ENCODE measurements around the gene ZBTB8A. TPM values are rescaled to one million over a fixed set of nuclear protein-coding genes. Genes with fewer than 3 reads are reported as not detected.

ZBTB8A gene
- polyA plus RNA-seq, 1 of the 3 experiments (the other 2 are of a cell fraction), result 1.3 TPM

GRCh38 chr1:32549616-32550015, 10.4 kb downstream of the ZBTB8A start:
- H3K9me3 ChIP-seq, result no peaks in the 10 kb centered on the region
- peaks cover 60% of the 10 kb centered on the region for H3K79me2 ChIP-seq (ENCODE audit: insufficient read depth)
- ChIA-PET CTCF (no interaction called here), POLR2A (no interaction called here)
- DNase-seq, result no peak
- no peaks in the 10 kb centered on the region for H3K27me3 ChIP-seq (ENCODE audit: insufficient read depth)
- no peak overlapping the region for H3K4me3 ChIP-seq (ENCODE audit: low read depth in 2 of 2, low read length in 1 of 2)
- peaks cover 0 to 5% of the 10 kb centered on the region in 2 experiments for H3K36me3 ChIP-seq (replicated peaks in 1 of 2; ENCODE audit: control insufficient read depth in 1 of 2, insufficient read depth in 2 of 2, low read length in 1 of 2)
- no peak for TF ChIP-seq EZH2phosphoT487 (IDR thresholded peaks at IDR 0.05; ENCODE audit: borderline replicate concordance, low read depth)
- TF ChIP-seq, protein P1, sequence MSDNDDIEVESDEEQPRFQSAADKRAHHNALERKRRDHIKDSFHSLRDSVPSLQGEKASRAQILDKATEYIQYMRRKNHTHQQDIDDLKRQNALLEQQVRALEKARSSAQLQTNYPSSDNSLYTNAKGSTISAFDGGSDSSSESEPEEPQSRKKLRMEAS (IDR thresholded peaks at IDR 0.05; ENCODE audit: low read depth), result no peak
- TF ChIP-seq ELF1 (IDR thresholded peaks at IDR 0.05), result no peak
- TF ChIP-seq FOXM1 (IDR thresholded peaks at IDR 0.05; ENCODE audit: low read depth), result no peak
- TF ChIP-seq, protein P2, sequence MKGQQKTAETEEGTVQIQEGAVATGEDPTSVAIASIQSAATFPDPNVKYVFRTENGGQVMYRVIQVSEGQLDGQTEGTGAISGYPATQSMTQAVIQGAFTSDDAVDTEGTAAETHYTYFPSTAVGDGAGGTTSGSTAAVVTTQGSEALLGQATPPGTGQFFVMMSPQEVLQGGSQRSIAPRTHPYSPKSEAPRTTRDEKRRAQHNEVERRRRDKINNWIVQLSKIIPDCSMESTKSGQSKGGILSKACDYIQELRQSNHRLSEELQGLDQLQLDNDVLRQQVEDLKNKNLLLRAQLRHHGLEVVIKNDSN (IDR thresholded peaks at IDR 0.05; ENCODE audit: borderline replicate concordance, low read depth), result no peak
- no peak for TF ChIP-seq SIN3A (IDR thresholded peaks at IDR 0.05; ENCODE audit: borderline replicate concordance, low read depth, low read length)
- TF ChIP-seq NFIC (IDR thresholded peaks at IDR 0.05; ENCODE audit: borderline replicate concordance), result no peak
- TF ChIP-seq RXRA (IDR thresholded peaks at IDR 0.05; ENCODE audit: borderline replicate concordance, low read depth), result no peak
- TF ChIP-seq TEAD4 (IDR thresholded peaks at IDR 0.05; ENCODE audit: borderline replicate concordance, insufficient read depth), result no peak
- TF ChIP-seq RCOR1 (IDR thresholded peaks at IDR 0.05; ENCODE audit: low read length), result no peak
- TF ChIP-seq JUND (IDR thresholded peaks at IDR 0.05), result no peak
- TF ChIP-seq, protein P3, sequence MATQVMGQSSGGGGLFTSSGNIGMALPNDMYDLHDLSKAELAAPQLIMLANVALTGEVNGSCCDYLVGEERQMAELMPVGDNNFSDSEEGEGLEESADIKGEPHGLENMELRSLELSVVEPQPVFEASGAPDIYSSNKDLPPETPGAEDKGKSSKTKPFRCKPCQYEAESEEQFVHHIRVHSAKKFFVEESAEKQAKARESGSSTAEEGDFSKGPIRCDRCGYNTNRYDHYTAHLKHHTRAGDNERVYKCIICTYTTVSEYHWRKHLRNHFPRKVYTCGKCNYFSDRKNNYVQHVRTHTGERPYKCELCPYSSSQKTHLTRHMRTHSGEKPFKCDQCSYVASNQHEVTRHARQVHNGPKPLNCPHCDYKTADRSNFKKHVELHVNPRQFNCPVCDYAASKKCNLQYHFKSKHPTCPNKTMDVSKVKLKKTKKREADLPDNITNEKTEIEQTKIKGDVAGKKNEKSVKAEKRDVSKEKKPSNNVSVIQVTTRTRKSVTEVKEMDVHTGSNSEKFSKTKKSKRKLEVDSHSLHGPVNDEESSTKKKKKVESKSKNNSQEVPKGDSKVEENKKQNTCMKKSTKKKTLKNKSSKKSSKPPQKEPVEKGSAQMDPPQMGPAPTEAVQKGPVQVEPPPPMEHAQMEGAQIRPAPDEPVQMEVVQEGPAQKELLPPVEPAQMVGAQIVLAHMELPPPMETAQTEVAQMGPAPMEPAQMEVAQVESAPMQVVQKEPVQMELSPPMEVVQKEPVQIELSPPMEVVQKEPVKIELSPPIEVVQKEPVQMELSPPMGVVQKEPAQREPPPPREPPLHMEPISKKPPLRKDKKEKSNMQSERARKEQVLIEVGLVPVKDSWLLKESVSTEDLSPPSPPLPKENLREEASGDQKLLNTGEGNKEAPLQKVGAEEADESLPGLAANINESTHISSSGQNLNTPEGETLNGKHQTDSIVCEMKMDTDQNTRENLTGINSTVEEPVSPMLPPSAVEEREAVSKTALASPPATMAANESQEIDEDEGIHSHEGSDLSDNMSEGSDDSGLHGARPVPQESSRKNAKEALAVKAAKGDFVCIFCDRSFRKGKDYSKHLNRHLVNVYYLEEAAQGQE (IDR thresholded peaks at IDR 0.05; ENCODE audit: low read depth, low read length), result no peak
- TF ChIP-seq CTCF (IDR thresholded peaks at IDR 0.05), result no peak
- TF ChIP-seq MXI1 (IDR thresholded peaks at IDR 0.05; ENCODE audit: low read depth, low read length), result no peak
- no peak for TF ChIP-seq RFX5 (IDR thresholded peaks at IDR 0.05; ENCODE audit: low read length)
- TF ChIP-seq ZBTB33 (IDR thresholded peaks at IDR 0.05; ENCODE audit: borderline replicate concordance, low read depth), result no peak
- TF ChIP-seq TAF1 (IDR thresholded peaks at IDR 0.05; ENCODE audit: borderline replicate concordance, low read depth, low read length), result no peak
- TF ChIP-seq SMC3 (IDR thresholded peaks at IDR 0.05; ENCODE audit: low read depth, low read length), result no peak
- 97% methylated on average over 3 of the region's 3 CpGs for WGBS (ENCODE audit: low lambda C conversion rate)
- no peaks in the 10 kb centered on the region for H3F3A ChIP-seq (replicated peaks; ENCODE audit: insufficient read depth)
- H3K4me1 ChIP-seq (ENCODE audit: control insufficient read depth in 1 of 2, insufficient read depth in 2 of 2, low read depth in 1 of 2, low read length in 1 of 2), result no peaks in the 10 kb centered on the region
- no peak overlapping the region for H2AFZ ChIP-seq (ENCODE audit: low read depth)
- H3K9me2 ChIP-seq, result no peaks in the 10 kb centered on the region
- no peak overlapping the region for H3K9ac ChIP-seq
- no peak overlapping the region for H3K27ac ChIP-seq (ENCODE audit: low read depth in 2 of 2, low read length in 1 of 2)
- H3K4me2 ChIP-seq, result no peak overlapping the region
- no peaks in the 10 kb centered on the region for H4K20me1 ChIP-seq (ENCODE audit: insufficient read depth)

Measured in SK-N-SH (cell line).